Mucosa of descending colon (tissue), 3 donors: ENCODE measurements around the gene CD28. TPM values are rescaled to one million over a fixed set of nuclear protein-coding genes. Genes with fewer than 3 reads are reported as not detected.
"Not testable (repeated sequence)": the region's sequence is repeated elsewhere in the genome, so short reads cannot be mapped to it uniquely, and the experiment has no call there.

Source experiments
- ATAC-seq: fragments of 200-7000 bp; cut with Tn5 transposase; one replicate; pipeline ENCODE4 v1.9.1; 2020; ENCODE audit warnings: mild to moderate bottlenecking, moderate library complexity
- DNase-seq, 3 donors: peaks; one replicate each; pipeline ENCODE4 v3.0.0-alpha.2; 2020
- H3K36me3 ChIP-seq: fragments of 200-600 bp; one replicate; pipeline ENCODE4 v1.8.0; 2021; ENCODE audit warnings: low read depth, mild to moderate bottlenecking
- H3K4me1 ChIP-seq: fragments of 200-600 bp; one replicate; pipeline ENCODE4 v1.8.0; 2021; ENCODE audit warnings: low read depth, mild to moderate bottlenecking
- H3K4me3 ChIP-seq: fragments of 200-600 bp; one replicate; pipeline ENCODE4 v1.8.0; 2021; ENCODE audit warnings: mild to moderate bottlenecking
- H3K9me3 ChIP-seq: fragments of 200-600 bp; one replicate; pipeline ENCODE4 v1.8.0; 2021; ENCODE audit warnings: mild to moderate bottlenecking
- CTCF ChIP-seq: fragments of 200-600 bp; IDR thresholded peaks from one replicate; pipeline ENCODE4 v1.8.0; 2022; ENCODE audit warnings: antibody characterized with exemption, mild to moderate bottlenecking
- intact Hi-C, 2 donors: fragments of 100-400 bp; cut with DNase I in 1 of 2; cut with micrococcal nuclease in 1 of 2; formaldehyde crosslinking; loops; one replicate each; pipeline versions ENCODE4 v1.11.0 to v1.11.1; 2022; cut with DNase I, micrococcal nuclease
- total RNA-seq, 3 donors: library from RNA; stranded (reverse); fragmentation: NEBNext Ultra II Directional in 2 of 3; extraction: Animal tissue kit (Norgen Biotek cat#: 25700) in 2 of 3; gene quantifications; one replicate each; pipeline versions ENCODE4 v1.2.1 to v1.2.4, GENCODE V29; 2021 to 2023
- donor health status: DM: no; HTN: no; CAD: no; lungs with moderate emphysema.
- donor health status: DM: no; HTN: no; CAD: no.
- donor health status: DM: no; HTN: yes; CAD: no.

The CD28 gene
- total RNA-seq, 3 donors from 2014 or later: 0.41 to 1.4 (median 1.3) TPM

GRCh38 chr2:203697190-203697589 lies 9.2 kb upstream of the CD28 start:
- Histone ChIP-seq H3K9me3 (no peaks in the 10 kb centered on the region), H3K36me3 (no peaks in the 10 kb centered on the region), H3K4me1 (no peaks in the 10 kb centered on the region), H3K4me3 (no peak overlapping the region)
- DNase-seq (no peak), ATAC-seq (no peak)
- intact Hi-C loops: no loop called here
- TF ChIP-seq CTCF: no peak

- ATAC-seq, intact Hi-C loops, H3K9me3 ChIP-seq, DNase-seq, H3K4me1 ChIP-seq, H3K36me3 ChIP-seq, H3K4me3 ChIP-seq: not testable (repeated sequence)
These were observed 8.7 kb upstream of the CD28 start for GRCh38 chr2:203697763-203698162.

DNA sequence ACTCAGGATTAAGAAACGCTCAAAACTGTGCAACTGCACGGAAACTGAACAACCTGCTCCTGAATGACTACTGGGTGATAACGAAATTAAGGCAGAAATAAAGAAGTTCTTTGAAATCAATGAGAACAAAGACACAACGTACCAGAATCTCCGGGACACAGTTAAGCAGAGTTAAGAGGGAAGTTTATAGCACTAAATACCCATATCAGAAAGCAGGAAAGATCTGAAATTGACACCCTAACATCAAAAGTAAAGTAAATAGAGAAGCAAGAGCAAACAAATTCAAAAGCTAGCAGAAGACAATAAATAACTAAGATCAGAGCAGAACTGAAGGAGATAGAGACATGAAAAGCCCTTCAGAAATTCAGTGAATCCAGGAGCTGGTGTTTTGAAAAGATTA lies 8.0 kb upstream of the CD28 start:
- intact Hi-C loops, H3K4me1 ChIP-seq, H3K4me3 ChIP-seq, DNase-seq, H3K9me3 ChIP-seq, H3K36me3 ChIP-seq, ATAC-seq: not testable (repeated sequence)

- DNase-seq: no peak
- intact Hi-C loops: no loop called here
These were observed 2.0 kb upstream of the CD28 start for GRCh38 chr2:203704430-203704829.

DNA sequence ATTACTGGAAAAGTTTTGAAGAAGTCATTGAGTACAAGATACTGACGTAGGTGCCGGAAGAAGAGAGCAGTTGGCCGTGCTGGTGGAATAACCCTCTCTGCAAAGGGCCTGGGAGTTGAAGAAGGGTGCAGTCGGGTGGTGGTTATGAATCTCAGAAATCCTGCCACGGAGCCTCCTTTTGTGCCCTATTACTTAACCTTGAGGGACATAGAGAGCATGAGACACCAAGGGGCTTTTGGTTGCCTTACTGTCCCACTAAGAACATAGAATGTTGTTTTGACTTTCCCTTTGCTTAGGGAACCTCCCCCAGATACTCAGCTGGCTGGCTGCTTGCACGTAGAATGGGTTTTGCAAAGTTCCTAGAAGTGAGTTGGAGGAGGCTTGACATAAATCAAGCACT lies 1.3 kb upstream of the CD28 start:
- Histone ChIP-seq H3K36me3 (no peaks in the 10 kb centered on the region), H3K9me3 (no peaks in the 10 kb centered on the region), H3K4me3 (no peak overlapping the region), H3K4me1 (no peaks in the 10 kb centered on the region)
- no peak for DNase-seq
- peak; percentile 42 for ATAC-seq
- TF ChIP-seq CTCF: no peak
- intact Hi-C loops: no loop called here

More at GRCh38 chr2:203704430-203704829, 2.0 kb upstream of the CD28 start:
- no peak for TF ChIP-seq CTCF
- ATAC-seq: no peak
- Histone ChIP-seq H3K36me3 (no peaks in the 10 kb centered on the region), H3K9me3 (no peaks in the 10 kb centered on the region), H3K4me1 (no peaks in the 10 kb centered on the region), H3K4me3 (no peak overlapping the region)

GRCh38 chr2:203707530-203707929 lies 1.1 kb downstream of the CD28 start:
- DNase-seq (no peak), ATAC-seq (no peak)
- H3K9me3 ChIP-seq: no peaks in the 10 kb centered on the region
- no peak for TF ChIP-seq CTCF
- no peak overlapping the region for H3K4me3 ChIP-seq
- intact Hi-C loops: no loop called here
- H3K4me1 ChIP-seq: no peaks in the 10 kb centered on the region
- no peaks in the 10 kb centered on the region for H3K36me3 ChIP-seq

DNA sequence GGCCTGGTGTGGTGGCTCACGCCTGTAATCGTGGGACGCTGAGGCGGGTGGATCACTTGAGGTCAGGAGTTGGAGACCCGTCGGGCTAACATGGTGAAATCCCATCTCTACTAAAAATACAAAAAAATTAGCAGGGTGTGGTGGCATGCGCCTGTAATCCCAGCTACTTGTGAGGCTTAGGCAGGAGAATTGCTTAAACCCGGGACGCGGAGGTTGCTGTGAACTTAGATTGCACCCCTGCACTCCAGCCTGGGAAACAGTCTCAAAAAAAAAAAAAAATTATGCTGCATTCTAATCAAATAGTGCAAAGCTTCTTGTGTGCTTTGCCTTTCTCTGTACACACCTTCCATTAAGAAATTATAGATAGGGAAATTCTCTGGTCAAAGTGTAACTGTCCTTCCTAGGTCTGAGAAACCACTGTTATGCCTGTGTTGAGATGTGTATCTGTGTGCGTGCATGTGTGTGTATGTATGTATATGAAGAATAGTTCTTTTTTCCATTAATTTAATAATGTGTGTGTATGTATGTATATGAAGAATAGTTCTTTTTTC lies 2.5 kb downstream of the CD28 start:
- intact Hi-C loops: no loop called here
- H3K4me1 ChIP-seq: no peaks in the 10 kb centered on the region
- no peaks in the 10 kb centered on the region for H3K9me3 ChIP-seq
- no peak for DNase-seq
- H3K36me3 ChIP-seq: no peaks in the 10 kb centered on the region
- TF ChIP-seq CTCF: no peak
- no peak overlapping the region for H3K4me3 ChIP-seq
- no peak for ATAC-seq
